Sigmoid colon (tissue), 7 donors: ENCODE measurements around the gene P4HA1. TPM values are rescaled to one million over a fixed set of nuclear protein-coding genes. Genes with fewer than 3 reads are reported as not detected.
"Not testable (repeated sequence)": the region's sequence is repeated elsewhere in the genome, so short reads cannot be mapped to it uniquely, and the experiment has no call there.

Source experiments
- DNase-seq: peaks from one replicate; pipeline ENCODE4 v3.0.0-alpha.2; 2019
- H3K27ac ChIP-seq, 4 donors: fragments of 200-600 bp; sonication (generic); one replicate each; pipeline ENCODE4 v1.5.1; 2016 to 2019; ENCODE audit warnings: mild to moderate bottlenecking in 1 of 4
- H3K27me3 ChIP-seq, 3 donors: fragments of 200-600 bp; sonication (generic); one replicate each; pipeline ENCODE4 v1.5.1; 2019; ENCODE audit warnings: mild to moderate bottlenecking in 1 of 3
- H3K36me3 ChIP-seq, 4 donors: fragments of 200-600 bp; sonication (generic); one replicate each; pipeline ENCODE4 v1.5.1; 2016 to 2019
- H3K4me1 ChIP-seq, 4 donors: fragments of 200-600 bp; sonication (generic); one replicate each; pipeline ENCODE4 v1.5.1; 2017 to 2019
- H3K4me3 ChIP-seq, 4 donors: fragments of 200-600 bp; sonication (generic); one replicate each; pipeline ENCODE4 v1.5.1; 2017 to 2019; ENCODE audit warnings: mild to moderate bottlenecking in 2 of 4, moderate library complexity in 1 of 4
- H3K9me3 ChIP-seq, 4 donors: fragments of 200-600 bp in 3 of 4; sonication (generic) in 3 of 4; one replicate each; pipeline versions ENCODE4 v1.5.1 to v1.6.1; 2013 to 2019
- CTCF ChIP-seq, 4 experiments: fragments of 450-650 bp in 3 of 4; fragments of 200-600 bp in 1 of 4; IDR thresholded peaks; one replicate each; pipeline ENCODE4 v1.5.1; 2016 to 2019; ENCODE audit warnings: antibody characterized with exemption in 4 of 4, mild to moderate bottlenecking in 3 of 4, moderate library complexity in 2 of 4
- EP300 ChIP-seq, 4 donors: sonication (generic); formaldehyde crosslinking; IDR thresholded peaks; one replicate each; pipeline ENCODE4 v1.6.1; 2017; ENCODE audit warnings: antibody characterized with exemption in 4 of 4
- POLR2A ChIP-seq, 2 donors: fragments of 450-650 bp; IDR thresholded peaks; one replicate each; pipeline ENCODE4 v1.6.1; 2016; ENCODE audit warnings: antibody characterized with exemption in 2 of 2, mild to moderate bottlenecking in 2 of 2, moderate library complexity in 2 of 2
- POLR2AphosphoS5 ChIP-seq, 4 donors: sonication (generic); formaldehyde crosslinking; IDR thresholded peaks; one replicate each; pipeline ENCODE4 v1.6.1; 2017; ENCODE audit warnings: antibody characterized with exemption in 4 of 4
- WGBS, 2 donors: extraction: QIAGEN DNeasy Blood & Tissue Kit; methylation state at CpG; one replicate each; pipeline ENCODE4 v1.1.7; 2013; 5-methylcytosine and 5-hydroxymethylcytosine counted together
- intact Hi-C: fragments of 100-400 bp; cut with DNase I; formaldehyde crosslinking; loops from one replicate; pipeline ENCODE4 v1.15.1; 2023
- polyA plus RNA-seq, 3 donors: library from polyadenylated mRNA; stranded (reverse); fragments of 200-250 nt; gene quantifications; one replicate each; pipeline ENCODE4 v1.2.3, GENCODE V29; 2013
- total RNA-seq, 4 donors: library from RNA; depleted of rRNA; stranded (reverse); fragments of >200 nt; gene quantifications; one replicate each; pipeline ENCODE4 v1.1.0, GENCODE V29; 2016
- donor health status: healthy with polysubstance abuse.
- donor health status: Bipolar disorder and iron deficiency.
- donor health status: healthy.

Gene P4HA1
- total and polyA plus RNA-seq, 7 donors: 4.2 to 25.0 (median 15.2) TPM

GRCh38 chr10:73003822-73004221 is 92.8 kb downstream of the P4HA1 start:
- peaks cover 0 to 32% (median 12%) of the 10 kb centered on the region in 4 donors for H3K36me3 ChIP-seq
- no peak overlapping the region for H3K4me3 ChIP-seq
- H3K9me3 ChIP-seq: no peaks in the 10 kb centered on the region
- H3K4me1 ChIP-seq: no peaks in the 10 kb centered on the region
- H3K27ac ChIP-seq: no peak overlapping the region
- H3K27me3 ChIP-seq: no peaks in the 10 kb centered on the region
- DNase-seq: no peak
- TF ChIP-seq POLR2AphosphoS5 (IDR thresholded peaks at IDR 0.05) (no peak), CTCF (IDR thresholded peaks at IDR 0.05) (no peak), EP300 (IDR thresholded peaks at IDR 0.05) (no peak), POLR2A (IDR thresholded peaks at IDR 0.05) (no peak)
- intact Hi-C loops: no loop called here

DNA sequence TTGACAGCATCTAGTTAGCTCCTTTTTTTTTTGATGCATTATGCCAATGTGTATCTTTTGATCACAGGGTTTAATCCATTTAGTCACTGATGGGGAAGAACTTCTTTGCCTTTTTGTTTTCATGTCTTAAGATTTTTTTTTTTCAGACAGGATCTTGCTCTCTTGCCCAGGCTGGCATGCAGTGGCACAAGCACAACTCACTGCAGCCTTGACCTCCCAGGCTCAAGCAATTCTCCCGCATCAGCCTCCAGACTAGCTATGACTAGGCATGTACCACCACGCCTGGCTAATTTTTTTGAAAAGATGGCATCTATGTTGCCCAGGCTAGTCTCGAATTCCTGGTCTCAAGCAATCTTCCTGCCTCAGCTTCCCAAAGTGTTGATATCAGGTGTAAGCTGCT is 95.7 kb downstream of the P4HA1 start:
- Histone ChIP-seq H3K36me3 (peaks cover 0 to 9% (median 4%) of the 10 kb centered on the region in 4 donors), H3K9me3 (peaks cover 0 to 3% (median 0%) of the 10 kb centered on the region in 4 donors), H3K27me3 (no peaks in the 10 kb centered on the region), H3K4me1 (no peaks in the 10 kb centered on the region), H3K27ac (no peak overlapping the region), H3K4me3 (no peak overlapping the region)
- WGBS, 2 donors: 97 to 98% methylated on average over 3 of the region's 3 CpGs
- TF ChIP-seq POLR2A (IDR thresholded peaks at IDR 0.05): no peak
- TF ChIP-seq POLR2AphosphoS5 (IDR thresholded peaks at IDR 0.05): no peak
- no peak for TF ChIP-seq EP300 (IDR thresholded peaks at IDR 0.05)
- no peak for TF ChIP-seq CTCF (IDR thresholded peaks at IDR 0.05)
- DNase-seq: no peak
- intact Hi-C loops: no loop called here

DNA sequence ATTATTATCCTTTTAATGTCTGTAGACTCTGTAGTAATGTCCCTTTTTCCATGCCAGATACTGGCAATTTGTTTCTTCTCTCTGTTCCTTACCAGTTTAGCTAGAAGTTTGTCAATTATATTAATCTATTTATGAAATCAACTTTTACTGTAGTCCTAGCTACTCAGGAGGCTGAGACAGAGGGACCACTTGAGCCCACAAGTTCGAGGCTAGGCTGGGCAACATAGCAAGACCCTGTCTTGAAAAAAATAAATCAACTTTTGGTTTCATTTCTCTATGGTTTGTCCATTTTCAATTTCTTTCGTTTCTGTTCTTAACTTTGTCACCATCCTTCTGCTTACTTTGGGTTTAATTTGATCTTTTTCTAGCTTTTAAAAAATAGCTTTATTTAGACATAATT is 99.6 kb downstream of the P4HA1 start:
- WGBS, 2 donors: 92 to 97% methylated on average over 2 of the region's 2 CpGs
- DNase-seq: no peak
- TF ChIP-seq POLR2A (IDR thresholded peaks at IDR 0.05): no peak
- no peak for TF ChIP-seq CTCF (IDR thresholded peaks at IDR 0.05)
- TF ChIP-seq POLR2AphosphoS5 (IDR thresholded peaks at IDR 0.05): no peak
- TF ChIP-seq EP300 (IDR thresholded peaks at IDR 0.05): no peak
- H3K27me3 ChIP-seq: no peaks in the 10 kb centered on the region
- intact Hi-C loops: no loop called here
- H3K4me3 ChIP-seq: no peak overlapping the region
- no peaks in the 10 kb centered on the region for H3K4me1 ChIP-seq
- no peaks in the 10 kb centered on the region for H3K36me3 ChIP-seq
- H3K9me3 ChIP-seq: peaks cover 0 to 3% (median 0%) of the 10 kb centered on the region in 4 donors
- no peak overlapping the region for H3K27ac ChIP-seq

DNA sequence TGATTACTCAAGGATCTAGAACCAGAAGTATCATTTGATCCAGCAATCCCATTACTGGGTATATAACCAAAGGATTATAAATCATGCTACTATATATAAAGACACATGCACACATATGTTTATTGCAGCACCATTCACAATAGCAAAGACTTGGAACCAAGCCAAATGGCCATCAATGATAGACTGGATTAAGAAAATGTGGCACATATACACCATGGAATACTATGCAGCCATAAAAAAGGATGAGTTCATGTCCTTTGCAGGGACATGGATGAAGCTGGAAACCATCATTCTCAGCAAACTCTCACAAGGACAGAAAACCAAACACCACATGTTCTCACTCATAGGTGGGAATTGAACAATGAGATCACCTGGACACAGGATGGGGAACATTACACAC is 101.2 kb downstream of the P4HA1 start:
- H3K36me3 ChIP-seq, intact Hi-C loops, H3K4me1 ChIP-seq, DNase-seq, H3K4me3 ChIP-seq, H3K27ac ChIP-seq, H3K9me3 ChIP-seq, H3K27me3 ChIP-seq: not testable (repeated sequence)

DNA sequence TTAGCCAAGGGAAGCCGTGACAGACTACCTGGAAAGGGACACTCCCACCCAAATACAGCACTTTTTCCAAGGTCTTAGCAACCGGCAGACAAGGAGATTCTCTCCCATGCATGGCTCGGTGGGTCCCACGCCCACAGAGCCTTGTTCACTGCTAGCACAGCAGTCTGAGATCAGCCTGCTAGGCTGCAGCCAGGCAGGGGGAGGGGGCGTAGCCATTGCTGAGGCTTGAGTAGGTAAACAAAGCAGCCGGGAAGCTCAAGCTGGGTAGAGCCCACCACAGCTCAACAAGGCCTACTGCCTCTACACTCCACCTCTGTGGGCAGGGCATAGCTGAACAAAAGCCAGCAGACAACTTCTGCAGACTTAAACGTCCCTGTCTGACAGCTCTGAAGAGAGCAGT is 106.9 kb downstream of the P4HA1 start:
- H3K4me1 ChIP-seq, intact Hi-C loops, H3K36me3 ChIP-seq, H3K4me3 ChIP-seq, H3K27me3 ChIP-seq, H3K9me3 ChIP-seq, H3K27ac ChIP-seq, DNase-seq: not testable (repeated sequence)
- 87 to 89% methylated on average over 7 of the region's 7 CpGs for whole genome bisulfite sequencing, 2 donors

GRCh38 chr10:72984618-72985017 is 112.0 kb downstream of the P4HA1 start:
- H3K27me3 ChIP-seq, intact Hi-C loops, H3K27ac ChIP-seq, H3K9me3 ChIP-seq, DNase-seq, H3K36me3 ChIP-seq, H3K4me1 ChIP-seq, H3K4me3 ChIP-seq: not testable (repeated sequence)
- 93 to 94% methylated on average over 4 of the region's 4 CpGs for WGBS, 2 donors
